ENCODE results near the gene TGFBR1.
A peak's percentile ranks its signal among the peaks of the same experiment; 100 is the strongest.

The TGFBR1 gene

DNA sequence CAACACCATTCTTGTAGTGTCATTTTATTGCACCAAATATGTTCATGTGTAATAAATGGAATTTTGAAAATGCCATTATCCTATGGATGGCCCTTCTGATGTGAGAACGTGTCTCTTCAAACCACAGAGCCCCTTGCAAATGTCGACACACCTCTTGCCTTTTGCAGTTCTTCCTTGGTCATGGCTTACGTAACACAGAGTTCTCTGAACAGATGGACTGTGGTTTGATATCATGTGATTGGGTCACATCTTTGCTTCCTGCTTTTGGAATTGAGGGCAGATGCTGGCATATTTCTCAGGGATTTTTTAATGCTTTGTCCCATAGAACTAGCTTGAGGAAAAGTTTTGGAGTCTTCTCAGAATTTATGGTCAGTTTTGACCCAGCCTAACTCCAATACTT, 4.6 kb downstream of the TGFBR1 start:
- peak; percentile 25 for DNase-seq

DNA sequence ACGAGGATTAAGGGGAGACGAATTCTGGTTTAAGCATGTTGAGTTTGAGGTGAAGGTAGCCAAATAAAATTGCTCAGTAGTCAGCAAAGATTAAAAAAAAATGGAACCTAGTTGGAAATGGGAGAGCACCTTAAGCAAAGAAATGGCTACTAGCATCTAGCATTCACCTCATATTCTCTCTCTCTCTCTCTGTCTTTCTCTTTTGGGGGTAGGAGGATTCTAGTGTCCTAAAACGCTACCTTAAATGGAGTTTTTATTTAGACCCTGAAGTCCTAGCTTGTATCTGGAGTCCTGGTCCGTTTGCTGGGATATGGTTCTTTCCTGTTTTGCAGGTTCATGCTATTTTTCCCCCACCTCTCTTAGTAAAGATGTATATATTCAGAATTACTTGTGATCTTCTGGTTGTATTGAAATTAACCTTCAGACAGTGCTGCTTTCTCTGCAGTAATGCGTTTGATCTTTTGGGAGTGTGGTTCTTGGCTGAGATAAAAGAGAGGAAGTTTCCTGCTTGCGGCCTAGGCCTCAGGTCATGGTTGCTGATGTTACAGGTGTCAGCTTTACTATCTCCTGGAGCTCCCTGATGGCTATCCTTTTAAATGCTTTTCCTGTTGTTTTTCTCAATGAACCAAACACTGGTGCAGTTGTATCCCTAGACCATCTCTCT, 8.0 kb downstream of the TGFBR1 start:
- DNase-seq, result peak; percentile 71

DNA sequence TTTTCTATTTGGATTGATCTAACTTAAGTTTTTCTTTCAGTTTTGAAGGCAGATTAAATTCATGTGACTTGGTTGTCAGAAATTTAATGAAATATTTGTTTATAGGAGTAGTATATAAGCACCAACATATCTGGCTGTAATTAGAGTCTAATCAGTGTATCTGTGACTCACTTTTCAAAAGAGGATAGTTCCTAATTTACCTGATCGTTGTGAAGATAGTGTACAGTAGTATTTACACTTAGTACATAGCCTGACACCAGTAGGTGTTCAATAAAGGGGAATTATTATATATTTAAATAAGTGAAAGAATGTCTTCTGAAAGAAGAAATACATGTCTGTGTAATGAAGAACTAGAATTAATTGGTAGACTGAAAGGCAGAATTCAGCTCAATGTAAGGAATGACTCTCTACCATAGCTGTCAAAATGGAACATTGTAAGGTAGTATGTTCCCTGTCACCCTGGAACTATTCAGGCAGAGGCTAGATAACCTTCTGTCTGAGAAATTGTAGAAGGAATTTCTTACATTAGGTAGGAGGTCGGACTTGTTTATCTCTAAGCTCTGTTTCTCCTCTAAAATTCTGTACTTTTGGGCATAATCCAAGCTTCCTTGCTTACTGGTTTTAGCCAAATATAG, 8.6 kb downstream of the TGFBR1 start:
- DNase-seq, result no peak

DNA sequence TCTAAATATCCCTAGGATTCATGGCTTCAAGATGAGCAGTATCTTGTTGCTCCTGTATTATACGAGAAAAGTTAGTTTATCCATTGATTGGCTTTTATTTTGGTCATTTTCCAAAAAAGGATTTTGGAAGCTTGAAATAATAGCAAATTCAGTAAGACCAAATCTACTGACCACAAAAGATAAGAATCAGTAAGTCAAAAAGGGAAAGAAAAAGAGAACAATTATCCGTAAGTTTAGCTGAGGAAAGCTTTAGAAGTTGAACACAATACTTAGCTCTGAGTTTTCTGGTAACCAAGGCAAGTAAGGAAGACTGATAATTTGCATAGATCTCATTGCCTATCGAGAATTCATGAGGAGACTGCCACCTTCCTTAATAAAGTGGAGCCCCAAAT, 9.1 kb downstream of the TGFBR1 start:
- no peak for DNase-seq

DNA sequence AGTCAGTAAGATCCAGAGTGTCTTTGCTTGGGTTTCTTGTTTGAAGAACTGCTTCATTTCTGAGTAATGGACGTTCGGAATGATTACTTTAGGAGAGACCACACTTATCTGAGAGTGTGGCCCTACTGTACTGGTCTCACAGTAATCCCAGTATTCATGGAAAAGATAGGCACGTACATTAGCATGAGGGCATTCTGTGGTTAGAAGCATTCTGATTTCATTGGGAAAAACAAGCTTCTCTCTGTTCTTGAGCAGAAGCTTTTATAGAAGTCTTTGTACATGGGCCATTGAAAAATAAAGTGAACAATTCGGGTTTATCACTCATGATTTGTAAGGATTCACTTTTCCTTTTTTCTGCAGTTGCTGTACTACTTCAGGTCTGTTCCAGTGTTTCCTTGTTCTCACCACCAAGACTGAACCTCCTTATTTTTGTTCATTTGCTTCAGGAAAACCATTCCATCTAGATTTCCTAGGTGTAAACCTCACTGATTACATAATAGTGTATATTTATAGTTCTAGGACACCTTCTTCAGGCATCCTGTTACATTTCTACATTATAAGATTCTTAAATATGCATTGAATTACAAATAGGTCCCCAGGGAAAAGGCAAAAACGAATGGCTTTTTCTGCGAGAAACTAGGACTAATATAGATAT, 10.1 kb downstream of the TGFBR1 start:
- no peak for DNase-seq

DNA sequence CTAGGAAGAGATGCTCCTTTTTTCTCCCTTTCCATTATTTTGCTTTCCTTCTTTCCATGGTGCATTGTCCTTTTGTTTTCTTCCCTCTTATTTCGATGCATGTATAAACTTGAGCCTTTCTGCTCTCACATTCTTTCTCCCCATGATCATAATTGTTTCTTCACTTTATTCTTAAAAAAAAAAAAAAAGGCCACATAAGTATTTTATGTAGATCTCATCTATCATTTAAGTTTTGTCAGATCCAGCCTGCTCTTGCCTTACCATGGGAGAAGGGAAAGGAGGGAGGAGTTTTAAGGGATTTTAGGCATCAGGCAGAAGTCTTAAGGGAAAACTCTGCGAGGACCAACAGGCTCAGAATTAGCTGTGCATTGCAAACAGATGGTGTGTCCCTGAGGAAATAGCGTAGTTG, 11.1 kb downstream of the TGFBR1 start:
- DNase-seq, result no peak

DNA sequence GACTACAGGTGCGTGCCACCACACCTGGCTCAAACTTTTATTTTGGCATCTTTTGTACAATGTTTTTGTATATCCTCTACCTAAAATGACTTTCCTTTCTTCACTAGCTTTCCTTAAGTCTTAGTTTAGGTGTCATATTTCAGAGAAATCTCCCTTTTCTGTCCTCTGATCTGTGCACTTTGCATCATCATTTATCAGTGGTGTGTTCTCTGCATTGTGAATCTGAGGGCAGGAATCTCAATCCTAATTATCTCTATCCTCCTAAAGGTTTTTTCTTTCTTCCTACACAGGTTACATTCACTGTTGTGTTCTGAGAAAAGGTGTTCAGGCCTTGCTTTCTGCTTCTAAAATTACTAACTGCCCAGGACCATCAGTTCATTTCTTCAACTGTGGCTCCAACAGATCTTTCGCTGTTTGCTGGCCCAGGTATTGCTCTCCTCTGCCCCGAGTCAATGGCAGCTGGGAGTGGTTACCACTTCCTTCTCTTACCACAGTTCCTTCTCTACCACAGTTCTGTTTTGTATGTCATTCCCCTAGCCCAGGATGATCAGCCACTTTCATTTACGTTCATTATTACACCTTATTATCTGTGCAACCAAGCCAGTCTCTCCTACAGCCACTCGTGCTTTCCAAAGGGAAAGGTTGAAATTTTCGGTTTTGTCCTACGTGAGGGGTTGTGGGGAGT, 14.0 kb downstream of the TGFBR1 start:
- peak; percentile 67 for DNase-seq

DNA sequence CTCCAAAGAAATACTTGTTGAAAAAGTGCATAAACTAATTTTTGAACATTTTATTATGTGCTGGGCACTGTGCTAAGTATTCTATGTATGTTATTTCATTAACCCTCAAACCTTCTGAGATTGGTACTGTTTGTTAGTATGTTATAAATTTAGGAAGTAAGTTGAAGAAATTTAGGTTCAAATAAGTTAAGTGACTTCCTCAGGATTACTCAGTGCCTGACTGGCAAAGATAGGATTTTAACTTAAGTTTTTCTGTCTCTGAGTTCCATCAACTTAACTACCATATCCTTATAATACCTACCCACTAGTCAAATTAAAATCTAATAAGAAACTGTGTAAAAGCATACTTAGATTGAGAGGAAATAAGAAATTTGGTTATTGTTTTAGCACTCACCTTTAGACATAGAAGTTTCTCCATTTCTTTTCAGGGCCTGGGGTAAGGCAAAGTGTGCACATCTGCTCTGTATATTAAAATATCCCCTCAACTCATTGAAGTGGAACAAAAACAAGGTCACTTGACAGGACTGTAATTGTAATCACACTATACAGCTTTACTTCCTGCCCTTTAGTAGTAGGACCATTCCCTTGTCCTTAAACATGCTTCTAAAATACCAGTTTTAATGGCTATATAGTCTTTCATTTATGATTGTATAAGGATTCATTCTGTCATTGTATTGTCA, 15.2 kb downstream of the TGFBR1 start:
- no peak for DNase-seq

DNA sequence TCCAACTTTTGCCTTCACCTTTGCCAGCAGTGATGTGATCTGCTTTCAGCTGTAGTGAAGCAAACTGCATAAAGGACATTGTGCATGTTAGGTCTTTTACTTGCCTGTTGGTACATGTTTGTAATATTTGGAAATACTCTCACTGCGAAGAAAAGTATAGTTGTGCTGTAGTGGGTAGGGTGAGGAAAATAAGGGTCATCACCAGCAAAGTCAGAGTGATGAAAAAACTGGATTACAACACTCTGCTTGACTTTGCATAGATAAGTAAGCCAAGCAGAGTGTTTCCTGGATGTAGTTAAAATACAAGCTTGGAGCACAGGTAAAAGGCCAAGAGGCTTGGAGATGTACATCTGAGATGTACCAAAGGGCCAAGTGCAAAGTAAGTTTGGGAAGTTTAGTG, 16.7 kb downstream of the TGFBR1 start:
- DNase-seq, result no peak

DNA sequence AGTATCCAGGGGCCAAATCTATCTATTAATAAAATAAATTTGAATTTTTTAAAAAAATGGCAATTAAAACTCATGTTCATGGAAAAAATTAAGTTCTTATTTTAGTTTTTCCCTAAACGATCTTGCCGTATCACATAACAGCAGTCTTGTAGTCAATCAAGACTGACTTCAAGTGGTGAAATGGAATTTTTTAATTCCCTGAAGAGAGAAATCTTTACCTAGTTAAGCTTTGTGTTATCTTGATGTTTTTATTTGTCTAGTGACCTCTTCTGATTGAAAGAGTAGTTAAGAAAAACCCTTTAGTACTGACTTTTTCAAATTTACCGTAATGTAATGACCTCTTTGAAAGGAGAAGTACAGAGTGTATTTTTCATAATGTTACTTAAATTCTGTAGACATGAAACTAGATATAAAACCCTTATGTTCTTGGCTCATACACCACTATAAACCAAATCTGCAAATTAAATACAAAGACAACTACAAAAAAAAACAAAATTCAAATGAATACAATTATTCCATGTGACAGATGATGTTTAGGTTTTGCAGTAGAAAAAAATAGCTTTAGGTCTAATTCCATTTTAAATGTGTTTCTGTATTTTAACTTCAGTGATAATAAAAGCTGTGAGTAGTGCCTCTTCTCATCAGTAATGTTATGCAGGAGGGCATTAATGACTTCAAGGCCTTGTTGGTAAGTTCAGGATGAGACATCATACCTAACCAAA, 19.8 kb downstream of the TGFBR1 start:
- DNase-seq, result no peak

DNA sequence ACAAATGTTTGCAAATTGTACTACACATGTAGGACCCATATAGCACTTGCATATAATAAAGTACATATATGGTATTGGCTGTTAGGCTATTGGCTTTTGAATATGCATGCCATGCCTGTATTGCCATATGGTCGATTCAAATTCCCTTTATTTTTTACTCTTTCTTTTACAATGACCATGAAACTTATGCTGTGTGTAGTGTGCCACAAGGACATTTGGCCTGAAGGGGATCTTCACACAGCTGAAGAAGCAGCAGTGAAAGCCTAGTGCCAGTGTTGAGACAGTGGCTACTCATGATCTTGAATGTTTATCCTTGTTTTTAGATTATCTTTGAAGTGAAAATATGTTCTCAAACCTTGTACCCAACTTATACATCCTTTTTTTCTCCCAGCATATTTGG, 20.5 kb downstream of the TGFBR1 start:
- no peak for DNase-seq

DNA sequence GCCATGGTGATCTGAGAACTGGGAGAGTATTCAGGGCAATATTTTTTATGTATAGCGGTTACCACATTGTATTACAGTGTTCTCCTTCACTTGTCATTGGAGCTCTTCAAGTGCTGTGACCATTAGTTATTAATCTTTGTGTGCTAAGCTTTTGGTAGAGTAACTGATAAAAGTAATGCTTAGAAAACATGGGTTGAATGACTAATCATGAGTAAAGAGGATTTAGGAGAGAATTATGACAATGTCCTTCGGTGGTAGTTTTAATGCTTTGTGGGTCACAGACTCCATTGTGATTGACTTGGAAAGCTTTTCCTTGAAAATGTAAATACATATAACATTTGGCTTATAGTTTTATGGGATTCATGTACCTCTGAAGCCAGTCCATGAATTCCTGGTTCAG, 21.4 kb downstream of the TGFBR1 start:
- no peak for DNase-seq

DNA sequence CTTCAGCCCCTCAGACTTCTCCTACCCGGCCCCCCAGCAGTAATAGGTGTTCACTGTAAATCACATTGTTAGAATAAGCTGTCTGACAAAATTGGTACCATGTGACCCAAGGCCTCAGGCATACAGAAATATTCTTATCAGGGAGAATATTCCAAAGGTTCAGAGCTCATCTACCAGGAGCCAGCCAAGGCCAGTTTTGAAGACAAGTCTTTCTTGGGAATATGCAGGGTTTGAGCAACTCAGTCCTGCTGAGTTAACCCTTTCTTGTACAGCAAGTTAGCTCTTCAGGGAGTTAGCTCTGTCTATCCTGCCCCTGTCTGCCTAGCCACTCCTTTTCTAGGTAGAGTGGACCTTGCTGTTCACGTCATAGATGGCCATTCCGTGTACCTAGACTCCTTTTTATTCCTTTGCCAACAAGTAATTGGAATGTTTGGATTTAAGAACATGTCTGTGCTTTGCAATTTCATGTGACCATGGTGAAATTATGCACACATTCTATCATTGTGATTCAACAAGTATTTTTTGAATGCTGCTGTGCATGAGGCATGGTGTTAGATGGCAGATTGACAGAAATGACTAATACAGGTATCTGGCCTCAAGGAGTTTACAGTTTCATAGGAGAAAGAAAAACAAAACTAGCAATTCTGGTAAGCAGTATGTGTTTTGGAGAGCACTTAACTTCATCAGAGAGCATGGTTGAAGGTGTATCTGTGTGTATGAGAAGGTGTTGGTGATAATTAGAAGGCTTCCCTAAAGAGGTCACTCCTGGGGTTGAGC, 22.6 kb downstream of the TGFBR1 start:
- DNase-seq, result no peak

DNA sequence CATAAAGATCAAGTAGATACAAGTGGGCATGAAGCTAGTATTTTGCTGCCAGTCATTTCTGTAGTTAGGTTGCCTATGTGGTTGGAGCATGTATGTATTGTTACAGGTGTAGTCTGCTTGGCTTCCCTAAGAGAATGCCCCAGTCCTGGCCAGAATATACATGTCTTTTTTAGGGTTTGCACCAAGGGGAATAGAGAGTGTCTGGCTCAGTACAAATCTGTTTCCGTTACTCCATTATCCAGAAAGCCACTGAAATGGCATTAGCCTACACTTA, 23.2 kb downstream of the TGFBR1 start:
- no peak for DNase-seq

DNA sequence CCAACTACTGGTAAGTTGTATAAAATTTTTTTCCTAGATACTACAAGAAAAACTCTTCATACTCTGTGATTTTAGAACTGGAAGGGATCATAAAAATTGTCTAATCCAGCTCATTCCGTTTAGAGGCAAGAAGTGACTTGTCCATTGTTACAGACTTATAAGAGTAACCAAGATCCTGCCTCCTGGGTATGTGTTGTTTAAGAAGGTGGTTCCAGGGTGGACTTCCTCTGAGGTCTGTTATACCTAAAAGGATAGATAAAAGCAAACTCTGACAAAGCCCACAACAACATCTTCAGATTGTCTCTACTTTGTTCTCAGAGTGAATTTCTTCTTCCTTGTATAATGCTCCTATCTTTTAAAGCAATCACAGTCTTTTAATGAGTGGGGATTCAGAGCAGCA, 24.2 kb downstream of the TGFBR1 start:
- no peak for DNase-seq

DNA sequence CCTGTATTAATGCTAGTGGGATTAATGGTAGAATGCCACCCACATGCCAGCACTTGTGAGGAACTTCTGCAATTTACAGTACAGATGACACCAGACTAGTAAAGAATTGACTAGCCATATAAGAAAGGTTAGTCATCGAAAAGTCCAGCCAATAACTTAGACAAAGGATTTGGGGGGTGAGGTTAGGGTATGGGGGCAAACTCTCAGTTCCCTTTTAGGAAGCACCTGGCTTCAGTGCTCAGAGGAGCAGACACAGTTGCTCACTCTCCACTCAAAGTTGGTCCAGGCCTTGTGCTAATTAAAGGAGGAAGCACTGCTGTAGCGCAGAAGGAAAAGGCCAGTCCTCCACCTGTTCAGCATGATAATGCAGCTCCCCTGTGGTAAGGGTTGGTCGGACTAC, 25.2 kb downstream of the TGFBR1 start:
- DNase-seq, result no peak

DNA sequence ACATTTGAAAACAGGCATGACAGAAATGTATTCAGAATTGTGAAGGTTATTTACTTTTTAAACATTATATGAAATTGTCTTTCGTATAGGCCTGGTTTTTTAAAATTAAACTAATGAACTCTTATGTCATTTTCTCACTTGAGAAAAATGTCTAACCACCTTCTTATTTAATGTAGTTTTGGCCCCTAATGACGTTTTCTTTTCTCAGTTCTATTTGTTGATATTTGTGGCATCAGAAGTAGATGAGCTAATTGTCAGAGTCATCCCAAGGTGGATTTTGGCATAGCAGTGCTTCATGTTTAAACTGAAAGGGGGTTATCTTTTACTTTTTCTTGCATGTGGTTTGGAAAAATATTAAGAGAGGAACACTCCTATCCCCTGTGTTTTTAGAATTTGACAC, 28.2 kb downstream of the TGFBR1 start:
- DNase-seq, result no peak

DNA sequence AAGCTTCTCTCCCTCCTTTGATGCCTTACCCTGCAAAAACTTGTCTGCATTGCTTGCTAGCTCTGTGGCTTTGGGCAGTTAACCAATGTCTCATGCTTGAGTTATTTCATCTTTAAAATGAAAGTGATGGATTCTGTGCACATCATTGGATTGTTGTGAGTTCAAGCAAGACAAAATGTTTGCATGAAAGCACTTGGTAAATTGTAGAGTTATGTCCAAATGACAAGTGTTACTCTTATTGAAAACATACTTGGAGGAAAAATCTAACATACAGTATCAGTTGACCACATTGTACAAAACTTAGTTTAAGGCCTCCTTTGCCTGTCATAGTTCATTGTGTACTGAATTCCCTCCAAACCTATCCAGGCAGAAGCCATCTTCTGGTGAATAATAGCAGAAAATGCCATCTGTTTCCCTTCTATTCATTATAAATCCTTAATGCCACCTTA, 30.0 kb downstream of the TGFBR1 start:
- DNase-seq, result no peak

DNA sequence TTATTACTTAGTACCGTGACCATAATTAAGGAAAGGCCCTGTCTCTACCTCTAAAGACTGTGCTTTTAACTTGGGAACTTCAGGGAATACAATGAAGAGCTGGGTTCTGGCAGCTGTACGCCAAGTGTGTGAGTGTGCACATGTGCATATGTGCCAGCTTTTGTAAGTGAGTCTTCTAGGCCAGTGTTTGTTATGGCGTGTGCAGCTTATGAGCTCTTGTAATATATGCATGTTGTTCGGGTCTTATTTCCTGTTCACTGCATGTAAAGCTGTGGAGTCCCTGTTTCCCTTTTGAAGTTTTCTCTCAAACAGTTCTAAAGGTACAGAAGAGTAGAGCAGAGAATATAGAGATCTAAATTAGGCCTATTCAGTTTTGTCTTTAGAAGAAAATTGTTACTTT, 30.5 kb downstream of the TGFBR1 start:
- DNase-seq, result no peak

DNA sequence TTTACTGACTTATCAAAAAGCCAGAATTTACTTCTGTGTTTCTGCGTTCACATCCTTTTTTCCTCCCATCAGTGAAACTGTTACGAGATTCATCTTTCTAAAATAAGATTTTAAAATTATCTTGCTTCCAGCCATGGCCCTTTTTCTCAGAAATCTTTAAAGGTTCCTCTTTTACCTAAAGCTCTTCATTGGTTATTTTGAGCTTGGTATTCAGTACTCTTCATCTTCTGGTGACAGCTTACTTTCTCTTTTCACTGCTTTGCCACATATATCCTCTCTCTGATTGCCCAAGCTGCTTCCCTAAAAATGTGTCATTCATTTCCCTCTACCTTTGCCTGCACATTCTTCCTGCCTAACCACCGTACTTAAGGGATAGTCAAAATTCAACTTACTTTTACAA, 32.3 kb downstream of the TGFBR1 start:
- no peak for DNase-seq

DNA sequence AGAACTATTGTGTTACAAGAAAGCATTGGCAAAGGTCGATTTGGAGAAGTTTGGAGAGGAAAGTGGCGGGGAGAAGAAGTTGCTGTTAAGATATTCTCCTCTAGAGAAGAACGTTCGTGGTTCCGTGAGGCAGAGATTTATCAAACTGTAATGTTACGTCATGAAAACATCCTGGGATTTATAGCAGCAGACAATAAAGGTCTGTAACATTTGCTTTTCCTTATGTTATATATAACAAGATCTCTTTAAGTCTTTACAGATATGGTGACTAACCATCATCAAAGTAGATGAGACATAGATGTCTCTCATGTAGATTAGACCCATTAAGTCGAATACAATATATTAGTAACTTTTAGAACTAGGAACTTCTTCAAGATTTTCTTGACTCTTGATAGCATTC, 33.0 kb downstream of the TGFBR1 start:
- DNase-seq, result no peak
